ENCODE data around the gene LRRC30. TPM values are rescaled to one million over a fixed set of nuclear protein-coding genes. Genes with fewer than 3 reads are reported as not detected.

LRRC30 gene
- total RNA-seq, 1 experiment from 2014 or later = not detected

DNA sequence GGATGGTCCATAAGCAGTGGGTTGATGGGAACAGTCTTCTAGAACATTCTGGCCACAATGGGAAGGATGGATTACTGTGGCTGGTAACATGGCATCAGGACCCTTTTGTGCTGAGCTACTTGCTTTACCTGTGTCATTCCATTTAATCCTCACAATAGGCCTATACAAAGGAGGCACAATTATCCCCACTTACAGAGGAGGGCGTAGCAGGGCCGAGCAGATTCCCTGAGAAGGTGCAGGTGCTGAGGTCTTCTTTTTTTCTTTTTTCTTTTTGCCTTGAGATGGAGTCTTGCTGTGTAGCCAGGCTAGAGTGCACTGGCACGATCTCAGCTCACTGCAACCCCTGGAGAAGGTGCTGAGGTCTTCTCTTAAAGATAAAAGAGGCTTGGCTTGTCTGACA lies 6.7 kb upstream of the LRRC30 start:
- Histone ChIP-seq H3K36me3 (ENCODE audit: low read depth, low read length) (no peaks in the 10 kb centered on the region), H3F3A (ENCODE audit: low read length, unreplicated experiment) (no peaks in the 10 kb centered on the region), H3K79me2 (ENCODE audit: low read length) (no peaks in the 10 kb centered on the region), H3K9me3 (ENCODE audit: low read length) (no peaks in the 10 kb centered on the region), H3K4me3 (ENCODE audit: low read length) (no peak overlapping the region), H3K4me2 (ENCODE audit: low read length) (no peak overlapping the region), H4K20me1 (ENCODE audit: low read length) (no peaks in the 10 kb centered on the region), H2AFZ (ENCODE audit: low read length) (no peak overlapping the region), H3K9me2 (replicated peaks; ENCODE audit: low read length) (no peaks in the 10 kb centered on the region), H3K4me1 (ENCODE audit: insufficient read depth, low read length) (no peaks in the 10 kb centered on the region), H3K27ac (ENCODE audit: low read length) (no peak overlapping the region), H3K9ac (ENCODE audit: low read length) (no peak overlapping the region), H3K27me3 (ENCODE audit: low read length) (peaks cover 59% of the 10 kb centered on the region)
- POLR2A ChIA-PET (ENCODE audit: unreplicated experiment) = no interaction called here
- DNase-seq (no peak), ATAC-seq (no peak)
- CTCF ChIA-PET = interaction anchor here (0.6 kb wide), 1 partner anchor 342 kb away, joined by 9 read pairs; no protein-coding TSS in a partner anchor
- TF ChIP-seq CTCF (conservative IDR thresholded peaks at IDR 0.05; ENCODE audit: low read depth, low read length) (no peak), EZH2 (IDR thresholded peaks at IDR 0.05; ENCODE audit: low read length, unreplicated experiment) (no peak), EZH2phosphoT487 (IDR thresholded peaks at IDR 0.05; ENCODE audit: borderline replicate concordance, low read length) (no peak)
- no TSS peak for BruUV-seq (replicated peaks)
- intact Hi-C loops (cut with micrococcal nuclease) = no loop called here

GRCh38 chr18:7232218-7232617 lies 1.3 kb downstream of the LRRC30 start:
- H3K27ac ChIP-seq (ENCODE audit: low read length) = no peak overlapping the region
- H3K9me2 ChIP-seq (replicated peaks; ENCODE audit: low read length) = no peaks in the 10 kb centered on the region
- H2AFZ ChIP-seq (ENCODE audit: low read length) = no peak overlapping the region
- no peaks in the 10 kb centered on the region for H3K36me3 ChIP-seq (ENCODE audit: low read depth, low read length)
- H3K9ac ChIP-seq (ENCODE audit: low read length) = no peak overlapping the region
- no peak for TF ChIP-seq EZH2phosphoT487 (IDR thresholded peaks at IDR 0.05; ENCODE audit: borderline replicate concordance, low read length)
- TF ChIP-seq CTCF (conservative IDR thresholded peaks at IDR 0.05; ENCODE audit: low read depth, low read length) = no peak
- no peak for TF ChIP-seq EZH2 (IDR thresholded peaks at IDR 0.05; ENCODE audit: low read length, unreplicated experiment)
- ChIA-PET POLR2A (ENCODE audit: unreplicated experiment) (no interaction called here), CTCF (no interaction called here)
- no peaks in the 10 kb centered on the region for H3K79me2 ChIP-seq (ENCODE audit: low read length)
- no peaks in the 10 kb centered on the region for H3F3A ChIP-seq (ENCODE audit: low read length, unreplicated experiment)
- no peak for ATAC-seq
- no peaks in the 10 kb centered on the region for H3K9me3 ChIP-seq (ENCODE audit: low read length)
- H3K4me3 ChIP-seq (ENCODE audit: low read length) = no peak overlapping the region
- no peak for DNase-seq
- no TSS peak for BruUV-seq (replicated peaks)
- peaks cover 95% of the 10 kb centered on the region for H3K27me3 ChIP-seq (ENCODE audit: low read length)
- intact Hi-C loops (cut with micrococcal nuclease) = no loop called here
- no peaks in the 10 kb centered on the region for H4K20me1 ChIP-seq (ENCODE audit: low read length)
- no peak overlapping the region for H3K4me2 ChIP-seq (ENCODE audit: low read length)
- H3K4me1 ChIP-seq (ENCODE audit: insufficient read depth, low read length) = no peaks in the 10 kb centered on the region

- H3K4me2 ChIP-seq (ENCODE audit: low read length) = no peak overlapping the region
- H3K36me3 ChIP-seq (ENCODE audit: low read depth, low read length) = no peaks in the 10 kb centered on the region
- no peaks in the 10 kb centered on the region for H3K4me1 ChIP-seq (ENCODE audit: insufficient read depth, low read length)
- no peaks in the 10 kb centered on the region for H3K9me2 ChIP-seq (replicated peaks; ENCODE audit: low read length)
- no peak overlapping the region for H3K27ac ChIP-seq (ENCODE audit: low read length)
- H4K20me1 ChIP-seq (ENCODE audit: low read length) = no peaks in the 10 kb centered on the region
- H3K9ac ChIP-seq (ENCODE audit: low read length) = no peak overlapping the region
- H3K4me3 ChIP-seq (ENCODE audit: low read length) = no peak overlapping the region
- intact Hi-C loops (cut with micrococcal nuclease) = no loop called here
- peaks cover 98% of the 10 kb centered on the region for H3K27me3 ChIP-seq (ENCODE audit: low read length)
- DNase-seq (no peak), ATAC-seq (no peak)
- no peaks in the 10 kb centered on the region for H3K79me2 ChIP-seq (ENCODE audit: low read length)
- no TSS peak for BruUV-seq (replicated peaks)
- no peak for TF ChIP-seq EZH2 (IDR thresholded peaks at IDR 0.05; ENCODE audit: low read length, unreplicated experiment)
- TF ChIP-seq EZH2phosphoT487 (IDR thresholded peaks at IDR 0.05; ENCODE audit: borderline replicate concordance, low read length) = no peak
- no peak for TF ChIP-seq CTCF (conservative IDR thresholded peaks at IDR 0.05; ENCODE audit: low read depth, low read length)
- CTCF ChIA-PET = no interaction called here
- POLR2A ChIA-PET (ENCODE audit: unreplicated experiment) = no interaction called here
- H2AFZ ChIP-seq (ENCODE audit: low read length) = no peak overlapping the region
- no peaks in the 10 kb centered on the region for H3K9me3 ChIP-seq (ENCODE audit: low read length)
- no peaks in the 10 kb centered on the region for H3F3A ChIP-seq (ENCODE audit: low read length, unreplicated experiment)
These were observed 2.4 kb downstream of the LRRC30 start for GRCh38 chr18:7233134-7233810.

Data from PC-3 (cell line).